KMS-11 (cell line): ENCODE data around the gene C4BPA.

ENCODE experiments used
- H2AFZ ChIP-seq: fragments of 200-600 bp; sonication (generic); 2 replicates; pipeline ENCODE4 v1.6.1; 2016; ENCODE audit warnings: antibody characterized with exemption, mixed run types, low read depth
- H3K27ac ChIP-seq: fragments of 200-600 bp; sonication (generic); 2 replicates; pipeline ENCODE4 v1.6.1; 2016; ENCODE audit warnings: mild to moderate bottlenecking, mixed run types
- H3K27me3 ChIP-seq: fragments of 200-600 bp; sonication (generic); 2 replicates; pipeline ENCODE4 v1.6.1; 2017; ENCODE audit warnings: mild to moderate bottlenecking, low read depth, mixed run types, moderate library complexity; ENCODE audit not compliant: insufficient read depth
- H3K36me3 ChIP-seq: fragments of 200-600 bp; sonication (generic); 2 replicates; pipeline ENCODE4 v1.6.1; 2017; ENCODE audit warnings: mild to moderate bottlenecking, mixed run types; ENCODE audit not compliant: insufficient read depth
- H3K4me1 ChIP-seq: fragments of 200-600 bp; sonication (generic); 2 replicates; pipeline ENCODE4 v1.6.1; 2016; ENCODE audit warnings: mild to moderate bottlenecking, low read depth, mixed run types; ENCODE audit not compliant: poor library complexity, severe bottlenecking
- H3K4me2 ChIP-seq: fragments of 200-600 bp; sonication (generic); 2 replicates; pipeline ENCODE4 v1.7.0; 2016; ENCODE audit warnings: mild to moderate bottlenecking, mixed run types
- H3K4me3 ChIP-seq: fragments of 200-600 bp; sonication (generic); IDR thresholded peaks from 2 replicates; pipeline ENCODE4 v1.6.1; 2017; ENCODE audit warnings: low read depth, low read length, mixed read lengths; ENCODE audit not compliant: insufficient read depth
- H3K79me2 ChIP-seq: fragments of 200-600 bp; sonication (generic); 2 replicates; pipeline ENCODE4 v1.6.1; 2016; ENCODE audit warnings: low read depth, mixed run types; ENCODE audit not compliant: insufficient read depth
- H3K9ac ChIP-seq: fragments of 200-600 bp; sonication (generic); 2 replicates; pipeline ENCODE4 v1.6.1; 2016; ENCODE audit warnings: mild to moderate bottlenecking, mixed run types
- H4K20me1 ChIP-seq: fragments of 200-600 bp; sonication (generic); 2 replicates; pipeline ENCODE4 v1.6.1; 2016; ENCODE audit warnings: mild to moderate bottlenecking, mixed run types; ENCODE audit not compliant: insufficient read depth
- TF ChIP-seq, protein P1 (sequence below): fragments of 200-600 bp; sonication (generic); conservative IDR thresholded peaks from 2 replicates; pipeline ENCODE4 v1.6.1; 2017; ENCODE audit warnings: low read depth, mild to moderate bottlenecking, antibody characterized with exemption, low read length, moderate library complexity, mixed read lengths

C4BPA gene

DNA sequence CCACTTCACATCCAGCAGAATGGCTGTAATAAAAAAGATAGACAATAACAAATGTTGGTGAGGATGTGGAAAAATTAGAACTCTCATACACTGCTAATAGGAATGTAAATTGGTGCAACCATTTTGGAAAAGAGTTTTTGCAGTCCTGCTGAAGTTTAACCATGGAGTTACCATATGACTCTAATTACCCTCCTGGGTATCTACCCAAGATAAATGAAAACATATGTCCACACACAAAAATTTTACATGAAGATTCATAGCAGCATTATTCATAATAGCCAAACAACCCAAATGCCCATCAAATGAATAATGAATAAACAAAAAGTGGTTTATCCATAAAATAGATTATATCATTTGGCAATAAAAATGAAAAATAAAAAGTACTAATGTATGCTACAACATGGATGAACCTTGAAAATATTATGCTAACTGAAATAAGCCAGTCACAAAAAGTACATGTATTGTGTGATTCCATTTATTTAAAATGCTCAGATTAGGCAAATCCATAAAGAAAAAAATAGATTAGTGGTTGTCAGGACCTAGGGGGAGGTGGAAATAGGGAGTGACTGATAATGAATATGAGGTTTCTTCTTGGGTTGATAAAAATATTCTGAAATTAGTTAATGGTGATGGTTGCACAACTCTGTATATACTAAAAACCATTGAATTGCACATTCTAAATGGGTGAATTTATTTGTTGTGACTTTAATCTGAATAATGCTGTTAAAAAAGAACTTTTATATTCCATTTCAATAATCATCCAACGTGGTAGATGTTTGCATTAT, 26.4 kb downstream of the C4BPA start:
- Histone ChIP-seq H3K4me1 (no peaks in the 10 kb centered on the region), H2AFZ (no peak overlapping the region), H3K4me3 (no peak overlapping the region), H3K4me2 (no peak overlapping the region), H3K27me3 (no peaks in the 10 kb centered on the region), H4K20me1 (no peaks in the 10 kb centered on the region), H3K9ac (no peak overlapping the region), H3K36me3 (no peaks in the 10 kb centered on the region), H3K27ac (no peak overlapping the region), H3K79me2 (no peaks in the 10 kb centered on the region)
- TF ChIP-seq, protein P1, sequence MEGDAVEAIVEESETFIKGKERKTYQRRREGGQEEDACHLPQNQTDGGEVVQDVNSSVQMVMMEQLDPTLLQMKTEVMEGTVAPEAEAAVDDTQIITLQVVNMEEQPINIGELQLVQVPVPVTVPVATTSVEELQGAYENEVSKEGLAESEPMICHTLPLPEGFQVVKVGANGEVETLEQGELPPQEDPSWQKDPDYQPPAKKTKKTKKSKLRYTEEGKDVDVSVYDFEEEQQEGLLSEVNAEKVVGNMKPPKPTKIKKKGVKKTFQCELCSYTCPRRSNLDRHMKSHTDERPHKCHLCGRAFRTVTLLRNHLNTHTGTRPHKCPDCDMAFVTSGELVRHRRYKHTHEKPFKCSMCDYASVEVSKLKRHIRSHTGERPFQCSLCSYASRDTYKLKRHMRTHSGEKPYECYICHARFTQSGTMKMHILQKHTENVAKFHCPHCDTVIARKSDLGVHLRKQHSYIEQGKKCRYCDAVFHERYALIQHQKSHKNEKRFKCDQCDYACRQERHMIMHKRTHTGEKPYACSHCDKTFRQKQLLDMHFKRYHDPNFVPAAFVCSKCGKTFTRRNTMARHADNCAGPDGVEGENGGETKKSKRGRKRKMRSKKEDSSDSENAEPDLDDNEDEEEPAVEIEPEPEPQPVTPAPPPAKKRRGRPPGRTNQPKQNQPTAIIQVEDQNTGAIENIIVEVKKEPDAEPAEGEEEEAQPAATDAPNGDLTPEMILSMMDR, result no peak

DNA sequence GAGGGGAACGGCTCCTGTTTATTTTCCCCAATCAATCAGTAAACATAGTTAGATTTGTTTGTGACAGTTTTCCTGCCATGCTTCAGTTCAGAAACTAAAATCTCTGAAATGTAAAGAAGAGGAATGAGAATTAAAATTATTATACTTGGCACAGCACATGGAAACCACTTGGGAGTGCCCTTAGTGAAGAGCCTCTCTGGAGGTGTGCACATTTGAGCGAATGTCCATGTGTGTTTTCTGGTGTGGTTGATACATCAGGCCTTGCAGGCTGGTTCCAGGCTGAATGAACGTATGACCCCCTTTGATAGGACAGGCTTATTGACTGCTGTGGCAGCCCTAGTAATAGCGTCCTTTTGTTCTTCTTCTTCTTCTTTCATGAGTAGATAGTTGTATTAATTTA, 27.1 kb downstream of the C4BPA start:
- Histone ChIP-seq H3K4me1 (no peaks in the 10 kb centered on the region), H3K4me3 (no peak overlapping the region), H3K79me2 (no peaks in the 10 kb centered on the region), H3K4me2 (no peak overlapping the region), H3K36me3 (no peaks in the 10 kb centered on the region), H4K20me1 (no peaks in the 10 kb centered on the region), H2AFZ (no peak overlapping the region), H3K27ac (no peak overlapping the region), H3K27me3 (no peaks in the 10 kb centered on the region), H3K9ac (no peak overlapping the region)
- TF ChIP-seq, protein P1, result no peak

DNA sequence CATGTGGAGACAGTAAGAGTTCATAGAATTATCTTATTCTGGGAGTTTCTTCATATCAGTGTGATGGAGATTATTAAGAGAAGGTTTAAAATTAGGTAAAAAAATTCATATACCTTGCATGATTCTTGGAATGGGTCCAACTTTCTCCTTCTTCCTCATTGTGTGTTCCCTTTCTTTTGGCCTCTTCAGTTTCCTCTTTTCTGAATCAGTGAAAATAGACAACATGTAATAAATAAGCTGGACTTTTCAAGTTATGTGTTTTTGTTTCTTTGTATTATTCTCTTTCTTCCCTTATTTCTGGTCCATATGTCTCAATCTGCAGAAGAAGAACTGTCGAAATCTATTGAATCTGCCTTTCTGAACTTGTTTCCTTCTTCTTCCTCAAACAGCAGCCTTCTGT, 30.5 kb downstream of the C4BPA start:
- Histone ChIP-seq H4K20me1 (no peaks in the 10 kb centered on the region), H3K27ac (no peak overlapping the region), H3K79me2 (no peaks in the 10 kb centered on the region), H2AFZ (no peak overlapping the region), H3K4me2 (no peak overlapping the region), H3K9ac (no peak overlapping the region), H3K4me3 (no peak overlapping the region), H3K27me3 (no peaks in the 10 kb centered on the region), H3K4me1 (no peaks in the 10 kb centered on the region), H3K36me3 (no peaks in the 10 kb centered on the region)
- TF ChIP-seq, protein P1, result no peak

DNA sequence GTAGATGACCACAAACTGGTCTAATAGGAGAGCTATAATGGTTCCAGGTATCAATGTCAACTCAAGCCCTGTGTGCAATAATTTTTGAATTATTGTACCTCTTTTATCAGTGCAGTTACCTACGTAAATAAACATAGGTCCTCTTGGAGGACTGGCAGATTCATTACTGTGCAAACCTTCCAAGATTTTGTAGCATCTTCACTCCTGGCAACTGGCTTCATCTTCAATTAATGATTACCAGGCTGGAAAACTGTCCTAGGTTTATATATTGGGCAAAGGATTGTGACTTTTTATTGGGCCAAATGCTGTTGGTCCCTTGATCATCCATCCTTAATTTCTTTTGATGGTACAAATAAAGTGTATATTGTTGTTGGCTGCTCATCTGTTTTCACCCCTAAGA, 35.6 kb downstream of the C4BPA start:
- no peak overlapping the region for H3K27ac ChIP-seq
- H3K36me3 ChIP-seq, result no peaks in the 10 kb centered on the region
- no peaks in the 10 kb centered on the region for H3K27me3 ChIP-seq
- H2AFZ ChIP-seq, result no peak overlapping the region
- no peaks in the 10 kb centered on the region for H4K20me1 ChIP-seq
- H3K9ac ChIP-seq, result no peak overlapping the region
- TF ChIP-seq, protein P1, result no peak
- no peaks in the 10 kb centered on the region for H3K79me2 ChIP-seq
- no peaks in the 10 kb centered on the region for H3K4me1 ChIP-seq
- no peak overlapping the region for H3K4me2 ChIP-seq
- no peak overlapping the region for H3K4me3 ChIP-seq
